ENCODE results near the gene NEURL1.
"Not testable (repeated sequence)": the region's sequence is repeated elsewhere in the genome, so short reads cannot be mapped to it uniquely, and the experiment has no call there.

NEURL1 gene

GRCh38 chr10:103622935-103623574 is 129.6 kb downstream of the NEURL1 start:
- DNase-seq (ENCODE audit: low spot score) = no peak

GRCh38 chr10:103626178-103626577 is 132.7 kb downstream of the NEURL1 start:
- no peak for DNase-seq (ENCODE audit: low spot score)

GRCh38 chr10:103627111-103627892 is 133.8 kb downstream of the NEURL1 start:
- no peak for DNase-seq (ENCODE audit: low spot score)

GRCh38 chr10:103627893-103628292 is 134.4 kb downstream of the NEURL1 start:
- no peak for DNase-seq (ENCODE audit: low spot score)

- DNase-seq (ENCODE audit: low spot score) = no peak
These were observed 136.1 kb downstream of the NEURL1 start for GRCh38 chr10:103629581-103629980.

DNA sequence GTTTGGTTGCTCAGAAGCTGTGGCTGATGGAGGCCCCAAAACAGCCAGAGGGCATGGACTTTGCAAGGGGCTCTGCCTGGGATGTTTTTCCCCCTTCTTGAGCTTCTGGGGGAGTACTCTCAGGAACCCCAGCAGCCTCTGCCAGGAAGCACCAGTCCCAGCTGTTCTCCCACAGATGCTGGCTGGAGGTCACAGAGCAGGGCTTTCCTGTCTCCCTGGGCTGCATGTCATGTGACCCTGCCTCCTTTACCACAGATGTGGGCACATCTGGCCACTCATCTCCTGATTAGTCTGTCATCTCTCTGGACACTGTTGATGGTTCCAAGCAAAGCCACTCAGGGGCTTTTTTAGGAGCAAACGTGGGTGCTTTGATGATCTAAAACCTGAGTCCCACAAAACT is 136.7 kb downstream of the NEURL1 start:
- DNase-seq (ENCODE audit: low spot score) = no peak

- DNase-seq (ENCODE audit: low spot score) = no peak
These were observed 138.7 kb downstream of the NEURL1 start for GRCh38 chr10:103632247-103632642.

DNA sequence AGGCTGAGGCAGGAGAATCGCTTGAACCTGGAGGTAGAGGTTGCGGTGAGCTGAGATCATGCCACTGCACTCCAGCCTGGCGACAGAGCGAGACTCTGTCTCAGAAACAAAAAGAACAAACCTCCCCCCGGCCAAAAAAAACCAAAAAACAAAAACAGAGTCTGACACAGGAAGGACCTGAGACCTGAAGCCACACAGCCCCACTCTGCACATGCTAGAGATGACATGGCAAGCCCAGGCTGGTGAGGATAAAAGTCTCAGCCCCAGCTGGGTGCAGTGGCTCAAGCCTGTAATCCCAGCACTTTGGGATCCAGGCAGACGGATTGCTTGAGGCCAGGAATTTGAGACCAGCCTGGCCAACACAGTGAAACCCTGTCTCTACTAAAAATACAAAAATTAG is 139.4 kb downstream of the NEURL1 start:
- not testable (repeated sequence) for DNase-seq (ENCODE audit: low spot score)

DNA sequence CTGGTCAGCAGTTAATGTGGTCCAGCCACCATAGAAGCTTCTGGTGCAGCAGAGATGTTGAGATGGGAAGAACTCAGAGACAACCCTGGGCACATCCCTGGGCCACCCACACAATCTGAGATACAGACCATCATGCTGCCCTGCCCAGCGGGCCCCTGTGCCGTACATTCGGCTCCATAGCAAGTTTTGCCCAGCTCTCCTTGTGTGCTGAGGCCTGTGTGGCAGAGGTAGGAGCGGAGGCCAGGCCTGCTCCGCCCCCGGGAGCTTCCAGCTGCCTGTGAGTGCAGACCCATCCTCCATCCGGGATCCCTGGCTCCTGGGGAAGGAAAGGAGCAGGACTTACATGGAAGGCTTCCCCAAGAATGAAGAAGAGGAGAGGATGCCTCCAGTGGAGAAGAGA is 140.3 kb downstream of the NEURL1 start:
- DNase-seq (ENCODE audit: low spot score) = no peak

GRCh38 chr10:103635580-103635979 is 142.1 kb downstream of the NEURL1 start:
- no peak for DNase-seq (ENCODE audit: low spot score)

- DNase-seq (ENCODE audit: low spot score) = no peak
These were observed 143.0 kb downstream of the NEURL1 start for GRCh38 chr10:103636492-103636891.

DNA sequence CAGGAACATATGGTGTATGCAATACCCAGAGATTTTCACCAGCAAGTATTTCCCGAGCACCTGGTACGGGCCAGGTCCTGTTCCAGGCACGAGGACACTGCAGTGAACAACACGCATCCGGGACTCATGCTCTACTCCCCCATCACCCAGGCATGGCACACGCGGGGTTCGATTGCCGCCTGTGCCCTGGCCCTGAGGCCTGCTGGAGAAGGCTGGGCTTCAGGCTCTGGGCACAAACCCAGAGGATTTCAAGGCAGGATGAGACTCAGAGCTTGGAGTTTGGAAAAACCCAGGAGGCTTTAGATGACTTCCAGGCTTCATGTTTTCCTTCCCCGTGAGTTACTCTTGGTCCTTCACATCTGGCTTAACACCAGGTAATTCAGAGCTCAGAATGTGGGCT is 143.5 kb downstream of the NEURL1 start:
- no peak for DNase-seq (ENCODE audit: low spot score)

DNA sequence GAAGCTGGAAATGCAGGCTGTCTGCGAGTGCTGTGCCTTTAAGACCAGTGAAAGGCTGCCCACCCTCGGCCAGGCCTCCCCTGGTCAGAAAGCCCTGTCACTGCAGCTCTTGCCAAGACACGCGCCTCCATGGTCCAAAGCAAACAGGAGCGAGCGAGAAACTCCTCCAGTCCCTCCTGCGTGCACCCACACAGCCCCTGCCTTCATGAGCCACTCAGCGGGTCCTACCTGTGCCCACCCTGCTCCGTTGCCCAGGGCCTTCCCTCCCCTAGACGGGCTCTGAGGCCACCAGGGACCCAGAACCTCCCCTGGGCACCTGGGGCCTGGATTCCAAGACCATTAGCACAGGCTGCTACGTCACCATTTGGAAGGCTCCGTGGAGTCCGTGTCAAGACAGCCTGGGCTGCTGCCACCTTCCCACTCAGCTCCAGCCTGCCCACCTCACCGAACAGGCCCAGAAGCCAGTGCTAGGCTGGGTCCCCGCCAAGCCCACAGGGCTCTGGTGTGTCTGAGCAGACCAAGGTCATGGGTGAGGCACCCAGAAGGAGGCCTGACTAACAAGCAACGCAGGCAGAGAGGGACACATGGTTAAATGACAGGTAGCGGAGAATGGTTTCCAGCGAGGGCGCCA is 144.5 kb downstream of the NEURL1 start:
- no peak for DNase-seq (ENCODE audit: low spot score)

DNA sequence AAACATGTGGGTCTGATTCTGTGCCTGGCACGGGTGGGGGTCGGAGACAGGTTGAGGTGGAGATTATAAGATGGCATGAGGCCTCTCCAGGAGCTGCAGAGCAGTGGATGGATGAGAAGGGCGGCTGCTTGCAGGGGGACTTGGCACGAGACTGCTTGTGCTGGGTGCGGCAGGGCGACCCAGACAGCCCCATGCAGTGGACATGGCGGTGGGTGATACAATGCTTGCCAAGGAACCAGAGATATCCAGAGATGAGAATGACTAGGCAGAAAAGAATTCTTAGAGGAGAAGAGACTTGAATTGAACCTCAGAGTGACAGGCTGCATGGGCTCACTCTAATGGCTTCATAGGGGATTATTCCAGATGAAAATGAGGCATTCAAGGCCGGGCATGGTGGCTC is 145.4 kb downstream of the NEURL1 start:
- DNase-seq (ENCODE audit: low spot score) = no peak

GRCh38 chr10:103640436-103641181 is 147.1 kb downstream of the NEURL1 start:
- no peak for DNase-seq (ENCODE audit: low spot score)

GRCh38 chr10:103641326-103641725 is 147.8 kb downstream of the NEURL1 start:
- DNase-seq (ENCODE audit: low spot score) = no peak
